Endodermal cell (in vitro differentiated cells): ENCODE results near the gene CHIT1. TPM values are rescaled to one million over a fixed set of nuclear protein-coding genes. Genes with fewer than 3 reads are reported as not detected.

ENCODE experiments used
- DNase-seq: peaks from one replicate; pipeline ENCODE4 v3.0.0-alpha.2; 2017
- H3K27ac ChIP-seq: 2 replicates; pipeline ENCODE4 v1.5.1; 2013; ENCODE audit warnings: mild to moderate bottlenecking, low read depth, low read length, moderate library complexity
- H3K27me3 ChIP-seq: 2 replicates; pipeline ENCODE4 v1.6.1; 2013; ENCODE audit warnings: mild to moderate bottlenecking, low read length, moderate library complexity; ENCODE audit not compliant: insufficient read depth, control insufficient read depth, poor library complexity, severe bottlenecking
- H3K36me3 ChIP-seq: 2 replicates; pipeline ENCODE4 v1.7.0; 2013; ENCODE audit warnings: mild to moderate bottlenecking, low read length, moderate library complexity; ENCODE audit not compliant: control insufficient read depth, insufficient read depth
- H3K4me1 ChIP-seq: one replicate; pipeline ENCODE4 v1.7.0; 2013; ENCODE audit warnings: low read length; ENCODE audit not compliant: control insufficient read depth, insufficient read depth
- H3K4me3 ChIP-seq: 2 replicates; pipeline ENCODE4 v1.5.1; 2013; ENCODE audit warnings: mild to moderate bottlenecking, low read length, moderate library complexity
- H3K9ac ChIP-seq: 2 replicates; pipeline ENCODE4 v1.6.1; 2013; ENCODE audit warnings: mild to moderate bottlenecking, low read length, moderate library complexity; ENCODE audit not compliant: poor library complexity, severe bottlenecking; ENCODE audit errors: extremely low read depth
- H3K9me3 ChIP-seq: 2 replicates; pipeline ENCODE4 v1.6.1; 2013; ENCODE audit warnings: mild to moderate bottlenecking, low read length, moderate library complexity; ENCODE audit not compliant: control insufficient read depth
- H3K27ac Mint-ChIP-seq: 2 replicates; pipeline ENCODE4 v1.8.0; 2020; ENCODE audit warnings: mixed read lengths
- H3K27me3 Mint-ChIP-seq: 2 replicates; pipeline ENCODE4 v1.8.0; 2021; ENCODE audit warnings: mild to moderate bottlenecking, mixed read lengths; ENCODE audit not compliant: insufficient read depth
- H3K36me3 Mint-ChIP-seq: 2 replicates; pipeline ENCODE4 v1.8.0; 2020; ENCODE audit warnings: low read depth, mixed read lengths
- H3K4me1 Mint-ChIP-seq: 2 replicates; pipeline ENCODE4 v1.8.0; 2020; ENCODE audit warnings: mixed read lengths
- H3K4me3 Mint-ChIP-seq: 2 replicates; pipeline ENCODE4 v1.8.0; 2020; ENCODE audit warnings: mild to moderate bottlenecking, moderate library complexity, mixed read lengths
- H3K9me3 Mint-ChIP-seq: 2 replicates; pipeline ENCODE4 v1.8.0; 2020; ENCODE audit warnings: mild to moderate bottlenecking, mixed read lengths
- WGBS, 2 experiments: methylation state at CpG; one replicate each; pipeline versions ENCODE4 v1.1.5 to v1.1.7; 2013; ENCODE audit warnings: missing lambda C conversion rate in 2 of 2, mixed read lengths in 1 of 2; ENCODE audit not compliant: insufficient coverage in 1 of 2, insufficient read length in 1 of 2; 5-methylcytosine and 5-hydroxymethylcytosine counted together
- total RNA-seq, 2 donors: library from RNA; stranded (reverse); fragmentation: NEBNext Ultra II Directional in 1 of 2; extraction: Animal tissue kit (Norgen Biotek cat#: 25700) in 1 of 2; gene quantifications; 2 replicates in 1 of 2; 3 replicates in 1 of 2; pipeline ENCODE4 v1.2.1, GENCODE V29; 2021
- TF ChIP-seq, protein P1 (sequence below): fragments of 200-600 bp; sonication (generic); conservative IDR thresholded peaks from 2 replicates; pipeline ENCODE4 v1.5.0; 2021; ENCODE audit warnings: antibody characterized with exemption, mild to moderate bottlenecking

CHIT1 gene
- total RNA-seq, 2 donors from 2014 or later, result 0.07 TPM; not detected in 1

DNA sequence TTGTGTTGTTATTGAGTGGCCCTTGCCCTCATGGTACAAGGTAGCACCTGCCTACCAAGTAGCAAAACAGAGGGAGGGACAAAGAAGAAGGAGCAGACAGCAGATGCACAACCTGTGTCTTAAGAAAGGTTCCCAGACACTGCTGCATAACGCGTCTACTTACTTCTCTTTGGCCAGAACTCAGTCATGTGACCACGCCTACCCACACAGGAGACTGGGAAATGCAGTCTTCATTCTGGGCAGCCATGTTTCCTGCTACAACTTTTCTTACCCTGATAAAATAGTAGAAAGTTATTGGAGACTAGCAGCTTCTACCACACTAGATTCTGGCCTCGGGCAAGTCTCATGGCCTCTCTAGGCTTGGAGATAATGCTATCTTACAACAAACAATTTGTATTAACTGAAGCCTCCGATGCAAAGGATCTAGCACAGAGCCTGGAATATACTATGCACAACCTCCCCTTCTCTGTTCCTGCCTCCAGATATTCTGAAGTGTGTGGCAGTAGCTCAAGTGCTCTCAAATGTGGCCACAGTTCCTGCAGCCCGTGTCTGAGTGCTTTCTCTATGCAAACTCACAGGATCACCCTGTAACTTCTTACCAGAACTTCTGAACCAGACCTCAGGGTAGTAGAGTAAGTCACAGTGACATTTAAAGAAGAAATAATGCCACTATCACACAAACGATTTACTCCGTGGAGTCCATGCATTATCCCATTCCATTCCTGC is 41.7 kb upstream of the CHIT1 start:
- TF ChIP-seq, protein P1, sequence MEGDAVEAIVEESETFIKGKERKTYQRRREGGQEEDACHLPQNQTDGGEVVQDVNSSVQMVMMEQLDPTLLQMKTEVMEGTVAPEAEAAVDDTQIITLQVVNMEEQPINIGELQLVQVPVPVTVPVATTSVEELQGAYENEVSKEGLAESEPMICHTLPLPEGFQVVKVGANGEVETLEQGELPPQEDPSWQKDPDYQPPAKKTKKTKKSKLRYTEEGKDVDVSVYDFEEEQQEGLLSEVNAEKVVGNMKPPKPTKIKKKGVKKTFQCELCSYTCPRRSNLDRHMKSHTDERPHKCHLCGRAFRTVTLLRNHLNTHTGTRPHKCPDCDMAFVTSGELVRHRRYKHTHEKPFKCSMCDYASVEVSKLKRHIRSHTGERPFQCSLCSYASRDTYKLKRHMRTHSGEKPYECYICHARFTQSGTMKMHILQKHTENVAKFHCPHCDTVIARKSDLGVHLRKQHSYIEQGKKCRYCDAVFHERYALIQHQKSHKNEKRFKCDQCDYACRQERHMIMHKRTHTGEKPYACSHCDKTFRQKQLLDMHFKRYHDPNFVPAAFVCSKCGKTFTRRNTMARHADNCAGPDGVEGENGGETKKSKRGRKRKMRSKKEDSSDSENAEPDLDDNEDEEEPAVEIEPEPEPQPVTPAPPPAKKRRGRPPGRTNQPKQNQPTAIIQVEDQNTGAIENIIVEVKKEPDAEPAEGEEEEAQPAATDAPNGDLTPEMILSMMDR, result no peak
- no peaks in the 10 kb centered on the region for H3K9me3 Mint-ChIP-seq
- Histone ChIP-seq H3K27me3 (peaks cover 17% of the 10 kb centered on the region), H3K4me1 (peaks cover 11% of the 10 kb centered on the region), H3K4me3 (no peak overlapping the region), H3K36me3 (no peaks in the 10 kb centered on the region), H3K9me3 (no peaks in the 10 kb centered on the region), H3K27ac (no peak overlapping the region), H3K9ac (no peak overlapping the region)
- H3K4me3 Mint-ChIP-seq, result no peak overlapping the region
- peaks cover 39% of the 10 kb centered on the region for H3K27me3 Mint-ChIP-seq
- H3K4me1 Mint-ChIP-seq, result peaks cover 22% of the 10 kb centered on the region
- no peak overlapping the region for H3K27ac Mint-ChIP-seq
- no peaks in the 10 kb centered on the region for H3K36me3 Mint-ChIP-seq
- peak; percentile 83 for DNase-seq
- whole genome bisulfite sequencing, 2 experiments, result 54 to 61% methylated on average over 8 of the region's 8 CpGs

DNA sequence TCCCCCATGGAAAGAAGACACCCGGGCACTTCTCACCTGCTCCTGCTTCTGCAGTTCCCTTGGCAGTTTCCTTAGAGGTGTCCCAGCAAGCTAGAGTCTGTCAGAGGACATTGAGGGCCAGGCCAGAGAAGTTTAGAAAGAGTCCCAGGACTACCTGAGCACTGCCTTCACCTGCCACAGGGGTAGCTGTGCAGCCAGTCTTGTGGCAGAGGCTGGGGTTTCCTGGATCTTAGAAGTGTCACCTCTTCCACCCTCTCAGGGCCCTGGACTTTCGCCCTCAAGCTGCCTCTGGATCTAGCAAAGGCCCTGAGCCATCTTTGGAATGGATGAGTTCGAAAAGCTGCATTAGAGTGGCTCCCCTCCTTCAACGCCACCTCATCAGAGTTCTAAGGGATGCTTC is 41.0 kb upstream of the CHIT1 start:
- Mint-ChIP-seq H3K4me1 (peaks cover 24% of the 10 kb centered on the region), H3K36me3 (no peaks in the 10 kb centered on the region), H3K9me3 (no peaks in the 10 kb centered on the region), H3K4me3 (no peak overlapping the region), H3K27me3 (peaks cover 33% of the 10 kb centered on the region), H3K27ac (no peak overlapping the region)
- Histone ChIP-seq H3K9ac (no peak overlapping the region), H3K27me3 (peaks cover 17% of the 10 kb centered on the region), H3K4me1 (peaks cover 7% of the 10 kb centered on the region), H3K36me3 (no peaks in the 10 kb centered on the region), H3K9me3 (no peaks in the 10 kb centered on the region), H3K4me3 (no peak overlapping the region), H3K27ac (no peak overlapping the region)
- peak; percentile 65 for DNase-seq
- 85 to 89% methylated on average over 4 of the region's 4 CpGs for WGBS, 2 experiments
- TF ChIP-seq, protein P1, result peak; percentile 52

DNA sequence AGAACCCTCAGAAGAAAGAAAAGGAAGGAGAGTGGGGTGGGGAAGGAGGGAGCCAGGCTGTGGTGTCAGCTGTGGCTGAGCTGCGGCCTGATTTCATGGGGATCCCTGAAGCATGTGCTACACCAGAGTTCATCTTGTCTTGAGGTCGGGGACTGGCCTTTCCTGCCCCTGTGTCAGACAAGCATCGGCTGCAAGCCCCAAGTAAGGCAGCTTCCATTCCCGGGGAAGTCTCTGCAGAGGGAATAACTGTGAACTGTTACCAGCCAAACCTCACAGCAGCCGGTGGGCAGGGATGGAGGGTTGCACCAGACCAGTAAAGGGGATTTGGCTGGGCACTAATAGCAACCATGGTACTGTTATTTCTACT is 40.2 kb upstream of the CHIT1 start:
- Mint-ChIP-seq H3K27me3 (peaks cover 32% of the 10 kb centered on the region), H3K36me3 (no peaks in the 10 kb centered on the region), H3K4me3 (no peak overlapping the region), H3K9me3 (no peaks in the 10 kb centered on the region), H3K27ac (no peak overlapping the region), H3K4me1 (peaks cover 19% of the 10 kb centered on the region)
- TF ChIP-seq, protein P1, result no peak
- H3K4me3 ChIP-seq, result no peak overlapping the region
- peaks cover 7% of the 10 kb centered on the region for H3K4me1 ChIP-seq
- H3K9me3 ChIP-seq, result no peaks in the 10 kb centered on the region
- WGBS, 2 experiments, result 79 to 81% methylated on average over 5 of the region's 5 CpGs
- no peaks in the 10 kb centered on the region for H3K36me3 ChIP-seq
- H3K27me3 ChIP-seq, result peaks cover 20% of the 10 kb centered on the region
- no peak overlapping the region for H3K9ac ChIP-seq
- no peak overlapping the region for H3K27ac ChIP-seq
- no peak for DNase-seq
